ACC112 (cell line): Measurements from ENCODE around the gene TMEM98.
"Not testable (repeated sequence)": the region's sequence is repeated elsewhere in the genome, so short reads cannot be mapped to it uniquely, and the experiment has no call there.

Experiments used
- H2AFZ ChIP-seq: fragments of 200-600 bp; sonication (generic); one replicate; pipeline ENCODE4 v1.6.0; 2017; ENCODE audit warnings: antibody characterized with exemption, low read length; ENCODE audit not compliant: unreplicated experiment
- H3K27ac ChIP-seq: fragments of 200-600 bp; sonication (generic); 2 replicates; pipeline ENCODE4 v1.5.1; 2014; ENCODE audit warnings: low read depth, mild to moderate bottlenecking, antibody characterized with exemption, low read length, moderate library complexity
- H3K27me3 ChIP-seq: fragments of 200-600 bp; sonication (generic); 2 replicates; pipeline ENCODE4 v1.6.1; 2014; ENCODE audit warnings: mild to moderate bottlenecking, antibody characterized with exemption, low read length, moderate library complexity, mixed read lengths; ENCODE audit not compliant: insufficient read depth
- H3K36me3 ChIP-seq: fragments of 200-600 bp; sonication (generic); 2 replicates; pipeline ENCODE4 v1.6.1; 2016; ENCODE audit warnings: mild to moderate bottlenecking, antibody characterized with exemption, low read length, moderate library complexity, mixed read lengths; ENCODE audit not compliant: insufficient read depth
- H3K4me1 ChIP-seq: fragments of 200-600 bp; sonication (generic); one replicate; pipeline ENCODE4 v1.6.1; 2016; ENCODE audit warnings: low read length, mixed read lengths; ENCODE audit not compliant: insufficient read depth, unreplicated experiment, control insufficient read depth
- H3K4me3 ChIP-seq: fragments of 200-600 bp; sonication (generic); 2 replicates; pipeline ENCODE4 v1.5.1; 2014; ENCODE audit warnings: mild to moderate bottlenecking, low read depth, low read length
- H3K79me2 ChIP-seq: fragments of 200-600 bp; sonication (generic); one replicate; pipeline ENCODE4 v1.6.0; 2016; ENCODE audit warnings: low read length; ENCODE audit not compliant: control insufficient read depth, unreplicated experiment, insufficient read depth

The TMEM98 gene

DNA sequence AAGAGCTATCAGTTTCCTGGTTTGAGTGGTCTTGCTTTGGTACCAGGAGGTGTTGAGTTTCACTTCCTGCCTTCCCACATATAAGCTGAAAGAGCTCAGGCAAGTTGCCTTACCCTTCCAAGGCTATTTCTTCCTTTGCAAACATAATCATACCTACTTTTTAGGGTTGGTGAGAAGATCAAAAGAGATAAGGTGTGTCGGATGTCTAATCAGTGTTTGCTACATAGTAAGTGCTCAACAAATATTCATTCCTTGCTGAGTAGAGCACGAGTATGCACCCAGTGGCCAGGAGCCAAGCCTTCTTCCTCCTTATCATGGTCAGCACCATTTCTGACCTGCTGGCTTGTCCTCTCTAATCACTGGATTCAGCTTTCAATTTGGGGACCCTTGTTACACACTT lies 12.7 kb upstream of the TMEM98 start:
- Histone ChIP-seq H3K4me1 (peaks cover 6% of the 10 kb centered on the region), H3K4me3 (no peak overlapping the region), H3K27ac (no peak overlapping the region), H3K36me3 (no peaks in the 10 kb centered on the region), H3K79me2 (no peaks in the 10 kb centered on the region), H3K27me3 (no peaks in the 10 kb centered on the region), H2AFZ (no peak overlapping the region)

DNA sequence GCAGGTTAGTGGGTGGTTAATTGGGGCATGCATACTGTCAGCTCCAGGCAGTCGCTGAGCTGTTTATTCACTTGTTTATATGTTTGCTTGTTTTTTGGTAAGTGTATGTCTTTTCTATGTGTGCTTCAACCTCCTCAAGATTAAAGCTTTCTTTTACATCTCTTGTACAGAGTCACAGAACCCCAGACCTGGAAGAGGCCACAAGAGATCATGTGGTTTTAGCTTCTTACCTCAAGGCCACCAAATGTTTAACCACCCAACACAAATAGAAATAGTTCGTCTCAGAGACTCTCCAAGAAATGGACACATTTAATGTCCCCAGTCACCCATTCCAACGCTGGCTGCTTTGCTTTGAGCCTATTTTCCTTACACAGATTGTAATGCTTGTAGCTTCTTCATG lies 11.8 kb upstream of the TMEM98 start:
- no peaks in the 10 kb centered on the region for H3K79me2 ChIP-seq
- no peak overlapping the region for H3K27ac ChIP-seq
- H2AFZ ChIP-seq = no peak overlapping the region
- no peak overlapping the region for H3K4me3 ChIP-seq
- H3K4me1 ChIP-seq = peaks cover 6% of the 10 kb centered on the region
- no peaks in the 10 kb centered on the region for H3K27me3 ChIP-seq
- H3K36me3 ChIP-seq = no peaks in the 10 kb centered on the region

DNA sequence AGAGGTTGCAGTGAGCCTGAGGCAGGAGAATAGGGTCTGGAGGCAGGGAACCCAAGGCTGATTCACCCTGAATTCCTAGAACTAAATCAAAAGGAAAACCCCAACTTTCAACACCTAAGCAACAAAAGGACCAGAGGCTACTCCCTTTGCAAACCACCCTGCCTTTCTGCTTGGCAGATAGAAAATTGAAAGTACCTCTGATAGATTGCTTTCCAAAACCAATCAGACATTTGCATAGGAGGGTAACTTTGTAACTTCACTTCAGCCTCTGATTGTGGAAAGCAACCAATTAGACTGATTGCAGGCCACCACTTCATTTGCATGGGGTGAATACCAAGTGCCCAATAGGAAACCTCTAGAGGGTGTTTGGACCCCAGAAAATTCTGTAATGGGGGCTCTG lies 10.9 kb upstream of the TMEM98 start:
- peaks cover 3% of the 10 kb centered on the region for H3K4me1 ChIP-seq
- H3K79me2 ChIP-seq = no peaks in the 10 kb centered on the region
- H3K36me3 ChIP-seq = no peaks in the 10 kb centered on the region
- no peak overlapping the region for H3K27ac ChIP-seq
- H3K27me3 ChIP-seq = no peaks in the 10 kb centered on the region
- H3K4me3 ChIP-seq = no peak overlapping the region
- no peak overlapping the region for H2AFZ ChIP-seq

DNA sequence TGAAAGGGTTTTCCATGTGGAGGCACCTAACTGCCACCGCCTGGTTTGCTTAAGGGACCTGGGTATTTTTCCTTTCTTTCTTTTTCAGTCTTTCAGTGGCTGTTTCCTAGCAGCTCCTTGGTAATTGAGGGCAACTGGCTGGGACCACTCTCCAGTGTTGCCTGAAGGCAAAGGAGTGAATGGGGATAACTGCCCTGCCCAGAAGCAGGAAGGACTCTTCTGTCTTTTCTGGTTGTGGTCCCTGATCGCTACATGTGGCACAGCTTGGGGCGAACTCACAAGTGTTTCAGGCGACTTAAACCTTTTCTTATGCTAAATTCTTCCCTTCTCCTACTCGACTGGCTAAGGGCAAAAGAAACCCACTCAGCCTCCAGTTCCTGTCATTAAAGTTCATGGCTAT lies 10.1 kb upstream of the TMEM98 start:
- Histone ChIP-seq H3K27ac (no peak overlapping the region), H3K36me3 (no peaks in the 10 kb centered on the region), H3K79me2 (no peaks in the 10 kb centered on the region), H3K27me3 (no peaks in the 10 kb centered on the region), H3K4me3 (no peak overlapping the region), H3K4me1 (no peaks in the 10 kb centered on the region), H2AFZ (no peak overlapping the region)

DNA sequence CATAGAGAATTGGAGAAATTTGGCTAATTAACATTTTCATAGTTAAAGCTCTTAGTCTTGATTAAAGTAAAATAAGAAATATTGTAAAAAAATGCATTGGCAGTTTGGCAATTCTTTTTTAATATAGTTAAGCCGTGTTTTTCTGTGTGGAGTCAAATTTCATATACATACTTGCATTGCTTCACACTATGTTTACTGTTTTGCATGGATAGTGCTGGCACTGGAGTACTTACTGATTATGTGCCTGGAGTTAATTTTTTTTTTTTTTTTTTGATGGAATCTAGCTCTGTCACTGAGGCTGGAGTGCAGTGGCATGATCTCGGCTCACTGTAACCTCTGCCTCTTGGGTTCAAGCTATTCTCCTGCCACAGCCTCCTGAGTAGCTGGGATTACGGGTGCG lies 8.1 kb upstream of the TMEM98 start:
- H3K4me3 ChIP-seq, H2AFZ ChIP-seq, H3K4me1 ChIP-seq, H3K79me2 ChIP-seq, H3K27me3 ChIP-seq, H3K36me3 ChIP-seq, H3K27ac ChIP-seq: not testable (repeated sequence)

DNA sequence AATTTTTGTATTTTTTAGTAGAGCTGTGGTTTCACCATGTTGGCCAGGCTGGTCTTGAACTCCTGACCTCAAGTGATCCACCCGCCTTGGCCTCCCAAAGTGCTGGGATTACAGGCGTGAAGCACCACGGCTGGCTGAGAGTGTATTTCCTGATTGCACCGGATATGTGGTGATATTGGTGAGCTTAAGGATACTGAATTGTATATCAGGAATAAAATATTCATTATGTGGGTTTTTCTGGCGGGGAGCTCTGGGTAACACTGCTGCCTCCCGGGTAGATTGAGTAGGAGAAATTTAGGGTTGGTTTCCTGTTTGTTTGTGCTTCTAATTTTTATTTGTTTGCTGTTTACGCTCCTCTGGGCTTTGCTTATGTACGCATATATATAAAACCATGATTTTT lies 7.7 kb upstream of the TMEM98 start:
- Histone ChIP-seq H2AFZ (no peak overlapping the region), H3K27me3 (no peaks in the 10 kb centered on the region), H3K4me3 (no peak overlapping the region), H3K4me1 (no peaks in the 10 kb centered on the region), H3K79me2 (no peaks in the 10 kb centered on the region), H3K27ac (no peak overlapping the region), H3K36me3 (no peaks in the 10 kb centered on the region)

DNA sequence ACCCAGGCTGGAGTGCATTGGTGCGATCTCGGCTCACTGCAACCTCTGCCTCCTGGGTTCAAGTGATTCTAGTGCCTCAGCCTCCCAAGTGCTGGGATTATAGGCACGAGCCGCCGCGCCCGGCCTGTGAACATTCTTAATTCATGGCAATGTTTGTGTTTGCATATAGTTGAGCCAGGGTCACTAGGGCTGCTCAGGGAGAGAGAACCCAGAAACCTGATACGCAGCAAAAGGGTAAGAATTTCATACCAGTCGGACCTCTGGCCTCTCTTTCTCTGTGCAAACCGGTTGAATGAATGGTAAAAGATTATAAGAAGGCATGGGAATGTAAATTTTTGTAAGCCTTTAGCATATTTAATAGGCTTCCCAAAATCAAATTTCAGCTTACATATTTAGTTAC lies 6.9 kb upstream of the TMEM98 start:
- H3K4me3 ChIP-seq = no peak overlapping the region
- H3K79me2 ChIP-seq = no peaks in the 10 kb centered on the region
- H3K36me3 ChIP-seq = no peaks in the 10 kb centered on the region
- no peak overlapping the region for H2AFZ ChIP-seq
- H3K27ac ChIP-seq = no peak overlapping the region
- H3K27me3 ChIP-seq = no peaks in the 10 kb centered on the region
- H3K4me1 ChIP-seq = no peaks in the 10 kb centered on the region

DNA sequence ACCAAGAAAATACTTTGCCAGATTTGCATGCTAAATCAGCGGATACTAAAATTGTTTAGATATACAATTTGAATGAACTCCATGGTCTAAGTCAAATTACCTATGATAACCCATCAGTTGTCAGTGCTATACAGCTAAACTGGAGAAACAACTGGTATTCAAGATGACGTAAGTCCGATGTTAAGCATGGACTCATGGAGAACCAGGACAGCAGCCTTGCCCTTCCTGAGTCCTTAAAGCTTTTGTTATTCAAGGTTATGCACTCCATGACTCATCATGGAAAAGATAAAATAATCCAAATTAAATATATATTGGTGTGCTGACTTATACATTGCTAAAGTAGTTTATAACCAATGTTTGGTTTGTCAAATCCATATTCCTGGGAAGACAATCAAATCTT lies 4.0 kb upstream of the TMEM98 start:
- not testable (repeated sequence) for H3K4me3 ChIP-seq, H2AFZ ChIP-seq, H3K36me3 ChIP-seq, H3K27me3 ChIP-seq, H3K79me2 ChIP-seq, H3K27ac ChIP-seq, H3K4me1 ChIP-seq

DNA sequence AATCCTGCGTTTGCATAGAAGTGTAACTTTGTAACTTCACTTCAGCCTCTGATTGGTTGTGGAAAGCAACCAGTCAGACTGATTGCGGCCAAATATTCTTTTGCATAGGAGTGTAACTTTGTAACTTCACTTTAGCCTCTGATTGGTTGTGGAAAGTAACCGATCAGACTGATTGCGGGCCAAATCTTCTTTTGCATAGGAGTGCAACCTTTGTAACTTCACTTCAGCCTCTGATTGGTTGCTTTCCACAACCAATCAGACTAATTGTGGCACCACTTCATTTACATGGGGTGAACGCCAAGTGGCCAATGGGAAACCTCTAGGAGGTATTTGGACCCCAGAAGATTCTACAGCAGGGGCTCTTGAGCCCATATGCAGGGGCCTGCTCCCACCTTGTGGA lies 1.8 kb upstream of the TMEM98 start:
- peaks cover 11% of the 10 kb centered on the region for H3K4me1 ChIP-seq
- H3K27ac ChIP-seq = no peak overlapping the region
- H3K4me3 ChIP-seq = no peak overlapping the region
- H3K36me3 ChIP-seq = no peaks in the 10 kb centered on the region
- H3K27me3 ChIP-seq = no peaks in the 10 kb centered on the region
- no peak overlapping the region for H2AFZ ChIP-seq
- peaks cover 8% of the 10 kb centered on the region for H3K79me2 ChIP-seq

DNA sequence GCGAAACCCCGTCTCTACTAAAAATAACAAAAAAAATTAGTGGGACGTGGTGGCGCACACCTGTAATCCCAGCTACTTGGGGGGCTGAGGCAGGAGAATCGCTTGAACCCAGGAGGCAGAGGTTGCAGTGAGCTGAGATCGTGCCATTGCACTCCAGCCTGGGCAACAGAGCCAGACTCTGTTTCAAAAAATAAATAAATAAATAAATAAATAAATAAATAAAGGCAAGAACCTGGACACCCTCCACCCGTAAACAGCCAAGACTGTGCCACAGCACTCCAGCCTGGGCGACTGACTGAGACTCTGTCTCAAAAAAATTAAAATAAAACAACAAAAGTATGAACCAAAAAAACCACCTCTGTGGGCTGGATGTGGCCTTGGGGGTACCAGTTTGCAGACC lies 1.2 kb upstream of the TMEM98 start:
- H2AFZ ChIP-seq = peak overlapping the region; percentile 92
- H3K36me3 ChIP-seq, H3K79me2 ChIP-seq, H3K27me3 ChIP-seq, H3K4me3 ChIP-seq, H3K27ac ChIP-seq: not testable (repeated sequence)
- peaks cover 11% of the 10 kb centered on the region for H3K4me1 ChIP-seq

DNA sequence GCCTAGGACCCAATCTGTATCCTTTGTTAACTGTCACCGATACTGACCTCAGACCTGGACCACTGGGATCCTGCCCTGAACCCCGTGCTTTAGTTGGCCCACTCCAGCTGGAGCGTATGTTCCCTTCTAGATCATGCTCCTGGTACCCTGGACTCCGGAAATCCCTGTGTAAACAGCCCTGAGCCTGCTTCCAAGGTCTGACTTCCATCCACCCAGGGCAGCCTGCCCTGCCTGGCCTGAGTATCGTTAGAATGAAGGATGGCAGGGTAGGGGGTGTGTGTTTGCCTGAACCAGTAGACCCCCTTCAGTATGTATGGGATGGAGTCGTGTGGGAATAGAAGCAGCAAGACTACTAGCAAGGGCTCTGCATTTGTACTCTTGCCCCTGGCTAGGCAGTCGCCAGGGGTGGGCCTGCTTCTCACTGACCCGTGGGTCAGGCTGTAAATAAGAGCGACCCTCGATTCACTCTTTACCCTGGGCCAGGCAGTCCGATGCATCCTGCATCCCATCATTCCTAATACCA lies 691 bp upstream of the TMEM98 start:
- peaks cover 11% of the 10 kb centered on the region for H3K4me1 ChIP-seq
- H3K36me3 ChIP-seq = no peaks in the 10 kb centered on the region
- H3K27me3 ChIP-seq = no peaks in the 10 kb centered on the region
- no peak overlapping the region for H3K27ac ChIP-seq
- peak overlapping the region; percentile 77 for H3K4me3 ChIP-seq
- peak overlapping the region; percentile 92 for H2AFZ ChIP-seq
- peaks cover 8% of the 10 kb centered on the region for H3K79me2 ChIP-seq
